HG02870 (cell line): ENCODE measurements around the gene SLC20A1.

Experiments
- ATAC-seq: cut with Tn5 transposase; IDR thresholded peaks from one replicate; pipeline ENCODE4 v1.9.1; 2021; ENCODE audit warnings: mild to moderate bottlenecking, moderate library complexity; ENCODE audit not compliant: unreplicated experiment

SLC20A1 gene

GRCh38 chr2:112623913-112624777 lies 21.6 kb upstream of the SLC20A1 start:
- peak; percentile 57 for ATAC-seq

GRCh38 chr2:112625474-112626114 lies 20.1 kb upstream of the SLC20A1 start:
- no peak for ATAC-seq

GRCh38 chr2:112626604-112627059 lies 19.1 kb upstream of the SLC20A1 start:
- no peak for ATAC-seq

GRCh38 chr2:112627060-112628040 lies 18.4 kb upstream of the SLC20A1 start:
- no peak for ATAC-seq

- ATAC-seq, result no peak
These were observed 16.5 kb upstream of the SLC20A1 start for GRCh38 chr2:112629224-112629623.

GRCh38 chr2:112629823-112630222 lies 15.9 kb upstream of the SLC20A1 start:
- no peak for ATAC-seq

- no peak for ATAC-seq
These were observed 15.5 kb upstream of the SLC20A1 start for GRCh38 chr2:112630268-112630667.

- no peak for ATAC-seq
These were observed 12.0 kb upstream of the SLC20A1 start for GRCh38 chr2:112633708-112634107.

- ATAC-seq, result no peak
These were observed 11.4 kb upstream of the SLC20A1 start for GRCh38 chr2:112634153-112634873.

GRCh38 chr2:112634874-112635157 lies 10.9 kb upstream of the SLC20A1 start:
- ATAC-seq, result no peak

GRCh38 chr2:112636605-112637288 lies 9.0 kb upstream of the SLC20A1 start:
- ATAC-seq, result peak; percentile 72

GRCh38 chr2:112637289-112637660 lies 8.5 kb upstream of the SLC20A1 start:
- ATAC-seq, result no peak

- no peak for ATAC-seq
These were observed 5.8 kb upstream of the SLC20A1 start for GRCh38 chr2:112639936-112640335.

GRCh38 chr2:112640467-112640799 lies 5.3 kb upstream of the SLC20A1 start:
- ATAC-seq, result no peak

- ATAC-seq, result no peak
These were observed 4.7 kb upstream of the SLC20A1 start for GRCh38 chr2:112640800-112641675.

- ATAC-seq, result no peak
These were observed 4.0 kb upstream of the SLC20A1 start for GRCh38 chr2:112641701-112642100.

- ATAC-seq, result no peak
These were observed 3.2 kb upstream of the SLC20A1 start for GRCh38 chr2:112642561-112642960.

GRCh38 chr2:112642966-112643365 lies 2.8 kb upstream of the SLC20A1 start:
- ATAC-seq, result no peak

- ATAC-seq, result no peak
These were observed 2.3 kb upstream of the SLC20A1 start for GRCh38 chr2:112643488-112643887.
